SK-N-SH treated with all-trans-retinoic acid at 6 μM for 48 hours (cell line): ENCODE data around the gene DHRS3.

Source experiments
- ARNTL ChIP-seq: fragments of 450-650 bp; formaldehyde crosslinking; IDR thresholded peaks from 2 replicates; pipeline ENCODE4 v1.5.0; 2020; ENCODE audit warnings: low read depth, mild to moderate bottlenecking, moderate library complexity, borderline replicate concordance
- GLIS3 ChIP-seq: fragments of 250-450 bp; sonication (Bioruptor Pico); IDR thresholded peaks from 2 replicates; pipeline ENCODE4 v1.5.0; 2020; ENCODE audit warnings: mild to moderate bottlenecking, moderate library complexity
- TF ChIP-seq, protein P1 (sequence below): fragments of 250-450 bp; sonication (Bioruptor Pico); IDR thresholded peaks from 2 replicates; pipeline ENCODE4 v1.8.0; 2021; ENCODE audit warnings: low read depth, mild to moderate bottlenecking, moderate library complexity, borderline replicate concordance

DNA sequence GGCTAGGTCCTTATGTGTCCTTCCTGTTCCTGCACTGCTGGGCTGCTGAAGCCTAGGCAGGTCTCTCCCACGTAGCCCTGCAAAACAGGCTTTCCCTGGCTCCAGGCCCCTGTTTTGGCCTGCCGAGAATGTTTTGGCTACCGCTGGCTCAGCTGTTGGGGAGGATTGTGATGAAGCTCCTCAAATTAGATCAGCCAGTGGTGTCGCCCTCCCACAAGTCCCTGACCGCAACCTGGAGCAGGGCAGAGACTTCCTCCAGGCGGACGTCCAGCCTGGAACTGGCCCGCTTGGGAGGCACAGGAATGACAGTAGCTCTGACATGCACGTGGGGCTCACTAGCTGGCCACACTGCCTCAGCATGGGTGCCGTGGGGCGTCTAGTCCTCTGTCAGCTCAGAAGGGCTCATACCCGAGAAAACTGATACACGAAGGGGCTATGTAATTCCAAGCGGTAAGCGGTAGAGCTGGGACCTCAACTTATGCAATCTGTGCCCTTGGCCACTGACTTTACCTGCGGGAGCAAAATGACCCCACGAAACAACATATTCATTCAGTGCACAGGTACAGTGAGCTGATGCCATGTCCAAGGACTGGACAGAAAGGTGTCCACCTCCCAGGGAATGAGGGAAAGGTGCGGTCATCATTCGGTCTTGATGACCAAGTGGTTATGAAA, 26.6 kb downstream of the DHRS3 start:
- TF ChIP-seq, protein P1, sequence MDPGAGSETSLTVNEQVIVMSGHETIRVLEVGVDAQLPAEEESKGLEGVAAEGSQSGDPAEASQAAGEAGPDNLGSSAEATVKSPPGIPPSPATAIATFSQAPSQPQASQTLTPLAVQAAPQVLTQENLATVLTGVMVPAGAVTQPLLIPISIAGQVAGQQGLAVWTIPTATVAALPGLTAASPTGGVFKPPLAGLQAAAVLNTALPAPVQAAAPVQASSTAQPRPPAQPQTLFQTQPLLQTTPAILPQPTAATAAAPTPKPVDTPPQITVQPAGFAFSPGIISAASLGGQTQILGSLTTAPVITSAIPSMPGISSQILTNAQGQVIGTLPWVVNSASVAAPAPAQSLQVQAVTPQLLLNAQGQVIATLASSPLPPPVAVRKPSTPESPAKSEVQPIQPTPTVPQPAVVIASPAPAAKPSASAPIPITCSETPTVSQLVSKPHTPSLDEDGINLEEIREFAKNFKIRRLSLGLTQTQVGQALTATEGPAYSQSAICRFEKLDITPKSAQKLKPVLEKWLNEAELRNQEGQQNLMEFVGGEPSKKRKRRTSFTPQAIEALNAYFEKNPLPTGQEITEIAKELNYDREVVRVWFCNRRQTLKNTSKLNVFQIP (CRISPR knock-in tag): no peak
- no peak for TF ChIP-seq GLIS3 (CRISPR knock-in tag)
- TF ChIP-seq ARNTL (CRISPR knock-in tag): no peak
